Spinal cord (tissue), 10 donors: ENCODE results near the gene MYBBP1A. TPM values are rescaled to one million over a fixed set of nuclear protein-coding genes. Genes with fewer than 3 reads are reported as not detected.

Experiments
- DNase-seq, 6 donors: peaks; one replicate each; pipeline versions ENCODE4 v3.0.0 to v3.0.0-alpha.2; 2013 to 2015; ENCODE audit warnings: low spot score in 6 of 6, low read depth in 4 of 6
- H3K27ac ChIP-seq: one replicate; pipeline ENCODE4 v1.5.1; 2013; ENCODE audit warnings: low read depth, low read length, control low read depth
- H3K27me3 ChIP-seq: one replicate; pipeline ENCODE4 v1.6.1; 2013; ENCODE audit warnings: low read length; ENCODE audit not compliant: control insufficient read depth, insufficient read depth
- H3K36me3 ChIP-seq: one replicate; pipeline ENCODE4 v1.6.1; 2013; ENCODE audit warnings: low read length; ENCODE audit not compliant: control insufficient read depth, insufficient read depth
- H3K4me1 ChIP-seq: one replicate; pipeline ENCODE4 v1.6.1; 2013; ENCODE audit warnings: low read length; ENCODE audit not compliant: control insufficient read depth, insufficient read depth
- H3K4me3 ChIP-seq: one replicate; pipeline ENCODE4 v1.5.1; 2013; ENCODE audit warnings: low read depth, low read length, control low read depth
- H3K9me3 ChIP-seq: one replicate; pipeline ENCODE4 v1.6.1; 2013; ENCODE audit warnings: low read length; ENCODE audit not compliant: control insufficient read depth, insufficient read depth
- WGBS: methylation state at CpG from one replicate; pipeline ENCODE4 v1.1.5; 2013; ENCODE audit warnings: missing lambda C conversion rate; ENCODE audit not compliant: insufficient coverage; 5-methylcytosine and 5-hydroxymethylcytosine counted together
- polyA plus RNA-seq, 2 donors: library from polyadenylated mRNA; unstranded; fragments of 120-200 nt; gene quantifications; one replicate each; pipeline ENCODE4 v1.2.1, GENCODE V29; 2013; ENCODE audit not compliant: insufficient read length in 2 of 2
- total RNA-seq, 2 donors: library from RNA; depleted of rRNA in 1 of 2; stranded (reverse); fragments of 120-200 nt in 1 of 2; fragments of >200 nt in 1 of 2; gene quantifications; one replicate each; pipeline versions ENCODE4 v1.2.3 to v1.2.4, GENCODE V29; 2013 to 2014
- donor health status: healthy.

Gene MYBBP1A
- total and polyA plus RNA-seq, 4 donors: 19.5 to 38.9 (median 33.7) TPM

GRCh38 chr17:4539025-4539424, 16.2 kb downstream of the MYBBP1A start:
- H3K27me3 ChIP-seq: no peaks in the 10 kb centered on the region
- no peak for DNase-seq
- peaks cover 99% of the 10 kb centered on the region for H3K36me3 ChIP-seq
- peaks cover 74% of the 10 kb centered on the region for H3K4me1 ChIP-seq
- no peak overlapping the region for H3K27ac ChIP-seq
- 67% methylated on average over 3 of the region's 8 CpGs for WGBS
- no peak overlapping the region for H3K4me3 ChIP-seq
- H3K9me3 ChIP-seq: no peaks in the 10 kb centered on the region

- no peak for DNase-seq
- WGBS: 45% methylated on average over 5 of the region's 13 CpGs
- no peak overlapping the region for H3K4me3 ChIP-seq
- H3K27ac ChIP-seq: no peak overlapping the region
- H3K4me1 ChIP-seq: peaks cover 80% of the 10 kb centered on the region
- no peaks in the 10 kb centered on the region for H3K27me3 ChIP-seq
- H3K9me3 ChIP-seq: no peaks in the 10 kb centered on the region
- peaks cover 99% of the 10 kb centered on the region for H3K36me3 ChIP-seq
These were observed 16.8 kb downstream of the MYBBP1A start for GRCh38 chr17:4538236-4539002.

GRCh38 chr17:4537451-4538235, 17.5 kb downstream of the MYBBP1A start:
- Histone ChIP-seq H3K4me1 (peaks cover 88% of the 10 kb centered on the region), H3K27ac (no peak overlapping the region)

GRCh38 chr17:4536742-4537411, 18.3 kb downstream of the MYBBP1A start:
- DNase-seq: no peak
- Histone ChIP-seq H3K27me3 (no peaks in the 10 kb centered on the region), H3K4me3 (no peak overlapping the region), H3K4me1 (peaks cover 91% of the 10 kb centered on the region), H3K36me3 (peaks cover 98% of the 10 kb centered on the region), H3K27ac (peak overlapping the region; percentile 33), H3K9me3 (no peaks in the 10 kb centered on the region)
- 84% methylated on average over 7 of the region's 18 CpGs for WGBS

More at GRCh38 chr17:4537451-4538235, 17.5 kb downstream of the MYBBP1A start:
- no peak for DNase-seq
- Histone ChIP-seq H3K27me3 (no peaks in the 10 kb centered on the region), H3K36me3 (peaks cover 99% of the 10 kb centered on the region), H3K4me3 (no peak overlapping the region), H3K9me3 (no peaks in the 10 kb centered on the region)
- 66% methylated on average over 19 of the region's 19 CpGs for WGBS

- no peaks in the 10 kb centered on the region for H3K9me3 ChIP-seq
- H3K4me1 ChIP-seq: peaks cover 91% of the 10 kb centered on the region
- peaks cover 98% of the 10 kb centered on the region for H3K36me3 ChIP-seq
These were observed 18.9 kb downstream of the MYBBP1A start for GRCh38 chr17:4536259-4536741.

GRCh38 chr17:4535667-4536258, 19.4 kb downstream of the MYBBP1A start:
- no peaks in the 10 kb centered on the region for H3K9me3 ChIP-seq
- WGBS: 65% methylated on average over 17 of the region's 19 CpGs
- no peak overlapping the region for H3K4me3 ChIP-seq
- DNase-seq: no peak
- H3K4me1 ChIP-seq: peaks cover 91% of the 10 kb centered on the region
- peaks cover 98% of the 10 kb centered on the region for H3K36me3 ChIP-seq
- no peak overlapping the region for H3K27ac ChIP-seq
- no peaks in the 10 kb centered on the region for H3K27me3 ChIP-seq

More at GRCh38 chr17:4536259-4536741, 18.9 kb downstream of the MYBBP1A start:
- 38% methylated on average over 10 of the region's 19 CpGs for WGBS
- Histone ChIP-seq H3K4me3 (no peak overlapping the region), H3K27me3 (no peaks in the 10 kb centered on the region), H3K27ac (peak overlapping the region; percentile 33)
- DNase-seq: no peak

GRCh38 chr17:4534928-4535666, 20.1 kb downstream of the MYBBP1A start:
- H3K4me1 ChIP-seq: peaks cover 92% of the 10 kb centered on the region
- H3K9me3 ChIP-seq: no peaks in the 10 kb centered on the region
- no peak for DNase-seq
- peaks cover 97% of the 10 kb centered on the region for H3K36me3 ChIP-seq
- H3K4me3 ChIP-seq: no peak overlapping the region
- H3K27me3 ChIP-seq: no peaks in the 10 kb centered on the region
- 67% methylated on average over 21 of the region's 27 CpGs for WGBS
- peak overlapping the region; percentile 79 for H3K27ac ChIP-seq

- WGBS: 63% methylated on average over 15 of the region's 17 CpGs
- Histone ChIP-seq H3K9me3 (no peaks in the 10 kb centered on the region), H3K4me3 (no peak overlapping the region), H3K36me3 (peaks cover 97% of the 10 kb centered on the region), H3K27ac (peak overlapping the region; percentile 79), H3K27me3 (no peaks in the 10 kb centered on the region), H3K4me1 (peaks cover 93% of the 10 kb centered on the region)
- no peak for DNase-seq
These were observed 20.7 kb downstream of the MYBBP1A start for GRCh38 chr17:4534515-4534914.
